ENCODE data around the gene CCL18.

- TF ChIP-seq SP2 (IDR thresholded peaks at IDR 0.05; ENCODE audit: extremely low read depth, low read depth, low read length, poor library complexity, severe bottlenecking) (no peak), TEAD1 (CRISPR knock-in tag; IDR thresholded peaks at IDR 0.05) (no peak), ZNF12 (CRISPR knock-in tag; IDR thresholded peaks at IDR 0.05) (no peak), ZNF232 (CRISPR knock-in tag; IDR thresholded peaks at IDR 0.05) (no peak), ZNF551 (CRISPR knock-in tag; IDR thresholded peaks at IDR 0.05) (no peak), TCF7L2 (IDR thresholded peaks at IDR 0.05; ENCODE audit: low read depth, low read length) (no peak), ZNF583 (CRISPR knock-in tag; IDR thresholded peaks at IDR 0.05) (no peak), NFATC3 (IDR thresholded peaks at IDR 0.05) (no peak), CTCF (IDR thresholded peaks at IDR 0.05 in 2 of 3, conservative IDR thresholded peaks at IDR 0.05 in 1 of 3; ENCODE audit: insufficient read depth in 2 of 3, low read depth in 1 of 3, low read length in 3 of 3) (no peak), SMARCA5 (IDR thresholded peaks at IDR 0.05) (no peak), MEF2A (IDR thresholded peaks at IDR 0.05; ENCODE audit: control insufficient read depth, low read depth, low read length) (no peak), FOXM1 (IDR thresholded peaks at IDR 0.05; ENCODE audit: low read depth) (no peak), FOXM1 (CRISPR knock-in tag; IDR thresholded peaks at IDR 0.05; ENCODE audit: low read depth) (no peak)
Measured at GRCh38 chr17:36111068-36111490, 47.0 kb downstream of the CCL18 start.
